M059J (cell line): ENCODE data around the gene DENND6B. TPM values are rescaled to one million over a fixed set of nuclear protein-coding genes. Genes with fewer than 3 reads are reported as not detected.
"Not testable (repeated sequence)": the region's sequence is repeated elsewhere in the genome, so short reads cannot be mapped to it uniquely, and the experiment has no call there.

Experiments
- DNase-seq: peaks from one replicate; pipeline ENCODE4 v3.0.0-alpha.2; 2012; ENCODE audit warnings: low read depth
- total RNA-seq: library from RNA; depleted of rRNA; stranded (reverse); fragments of >200 nt; shearing (Covaris generic); gene quantifications from 2 replicates; pipeline ENCODE4 v1.2.3, GENCODE V29; 2014

DENND6B gene
- total RNA-seq, 1 experiment from 2014 or later, result 0.71 TPM

- DNase-seq, result no peak
Observed at GRCh38 chr22:50338860-50339462, 12.1 kb upstream of the DENND6B start.

GRCh38 chr22:50338042-50338573 is 11.3 kb upstream of the DENND6B start:
- no peak for DNase-seq

- no peak for DNase-seq
Observed at GRCh38 chr22:50337262-50338041, 10.6 kb upstream of the DENND6B start.

- DNase-seq, result not testable (repeated sequence)
Observed at GRCh38 chr22:50334433-50334832, 7.6 kb upstream of the DENND6B start.

GRCh38 chr22:50329236-50329635 is 2.4 kb upstream of the DENND6B start:
- peak; percentile 87 for DNase-seq

GRCh38 chr22:50327711-50328019 is 853 bp upstream of the DENND6B start:
- no peak for DNase-seq

GRCh38 chr22:50326225-50326955 is 422 bp downstream of the DENND6B start:
- no peak for DNase-seq

- DNase-seq, result no peak
Observed at GRCh38 chr22:50325444-50326224, 1.2 kb downstream of the DENND6B start.

- no peak for DNase-seq
Observed at GRCh38 chr22:50323900-50324299, 2.9 kb downstream of the DENND6B start.

- DNase-seq, result not testable (repeated sequence)
Observed at GRCh38 chr22:50322382-50323104, 4.3 kb downstream of the DENND6B start.

- no peak for DNase-seq
Observed at GRCh38 chr22:50320671-50321325, 6.0 kb downstream of the DENND6B start.

- DNase-seq, result no peak
Observed at GRCh38 chr22:50320116-50320515, 6.7 kb downstream of the DENND6B start.

GRCh38 chr22:50319503-50319951 is 7.3 kb downstream of the DENND6B start:
- no peak for DNase-seq

- DNase-seq, result no peak
Observed at GRCh38 chr22:50318698-50319411, 8.0 kb downstream of the DENND6B start.

GRCh38 chr22:50318356-50318697 is 8.5 kb downstream of the DENND6B start:
- no peak for DNase-seq

- no peak for DNase-seq
Observed at GRCh38 chr22:50317674-50318073, 9.1 kb downstream of the DENND6B start.

GRCh38 chr22:50317178-50317577 is 9.6 kb downstream of the DENND6B start:
- DNase-seq, result no peak

GRCh38 chr22:50316114-50317065 is 10.4 kb downstream of the DENND6B start:
- DNase-seq, result no peak
